Smooth muscle cell (in vitro differentiated cells): ENCODE measurements around the gene RGS16. TPM values are rescaled to one million over a fixed set of nuclear protein-coding genes. Genes with fewer than 3 reads are reported as not detected.

Experiments used
- DNase-seq: peaks from one replicate; lab custom pipeline; 2025; ENCODE audit not compliant: unreplicated experiment; lab: John Stamatoyannopoulos, UW
- H2AFZ ChIP-seq: fragments of 200-600 bp; sonication (generic); 2 replicates; pipeline ENCODE4 v1.6.0; 2016; ENCODE audit warnings: antibody characterized with exemption, low read depth, mild to moderate bottlenecking
- H3F3A ChIP-seq: fragments of 200-600 bp; sonication (generic); 2 replicates; pipeline ENCODE4 v1.6.0; 2017; ENCODE audit warnings: antibody characterized with exemption, low read depth
- H3K27ac ChIP-seq: fragments of 200-600 bp; sonication (generic); 2 replicates; pipeline ENCODE4 v1.5.1; 2016; ENCODE audit warnings: low read depth, mild to moderate bottlenecking
- H3K27me3 ChIP-seq: fragments of 200-600 bp; sonication (generic); 2 replicates; pipeline ENCODE4 v1.6.1; 2016; ENCODE audit warnings: low read depth, mild to moderate bottlenecking
- H3K36me3 ChIP-seq: fragments of 200-600 bp; sonication (generic); 2 replicates; pipeline ENCODE4 v1.5.1; 2016; ENCODE audit warnings: low read depth
- H3K4me1 ChIP-seq: fragments of 200-600 bp; sonication (generic); 2 replicates; pipeline ENCODE4 v1.5.1; 2016; ENCODE audit warnings: low read depth
- H3K4me2 ChIP-seq: fragments of 200-600 bp; sonication (generic); 2 replicates; pipeline ENCODE4 v1.6.0; 2016; ENCODE audit warnings: mild to moderate bottlenecking
- H3K4me3 ChIP-seq: fragments of 200-600 bp; sonication (generic); 2 replicates; pipeline ENCODE4 v1.5.1; 2016; ENCODE audit warnings: mild to moderate bottlenecking
- H3K79me2 ChIP-seq: fragments of 200-600 bp; sonication (generic); 2 replicates; pipeline ENCODE4 v1.6.0; 2016; ENCODE audit warnings: low read depth, mild to moderate bottlenecking
- H3K9ac ChIP-seq: fragments of 200-600 bp; sonication (generic); 2 replicates; pipeline ENCODE4 v1.6.0; 2016; ENCODE audit warnings: low read depth
- H3K9me3 ChIP-seq: fragments of 200-600 bp; sonication (generic); replicated peaks from 2 replicates; pipeline ENCODE4 v1.5.1; 2016; ENCODE audit warnings: low read depth
- H4K20me1 ChIP-seq: fragments of 200-600 bp; sonication (generic); 2 replicates; pipeline ENCODE4 v1.6.0; 2016; ENCODE audit warnings: low read depth
- CTCF ChIP-seq: fragments of 200-600 bp; sonication (generic); IDR thresholded peaks from 2 replicates; pipeline ENCODE4 v1.5.1; 2017; ENCODE audit warnings: borderline replicate concordance, mild to moderate bottlenecking, antibody characterized with exemption; ENCODE audit not compliant: insufficient read depth, poor library complexity, severe bottlenecking
- WGBS: methylation state at CpG from one replicate; pipeline ENCODE4 v1.1.7; 2016; ENCODE audit warnings: low lambda C conversion rate; 5-methylcytosine and 5-hydroxymethylcytosine counted together
- polyA plus RNA-seq: library from polyadenylated mRNA; unstranded; fragments of >200 nt; fragmentation: Nextera tagmentation; extraction: Ambion mirVana; gene quantifications from 2 replicates; pipeline ENCODE4 v1.2.1, GENCODE V29; 2016
- total RNA-seq: library from RNA; depleted of rRNA; stranded (reverse); fragments of >200 nt; gene quantifications from 2 replicates; pipeline ENCODE4 v1.2.3, GENCODE V29; 2014

Gene RGS16
- total and polyA plus RNA-seq, 2 experiments from 2014 or later = 2.9 to 9.9 TPM

- H3K4me1 ChIP-seq = no peaks in the 10 kb centered on the region
- H3F3A ChIP-seq = no peaks in the 10 kb centered on the region
- no peaks in the 10 kb centered on the region for H3K27me3 ChIP-seq
- H4K20me1 ChIP-seq = no peaks in the 10 kb centered on the region
- H3K9me3 ChIP-seq = no peaks in the 10 kb centered on the region
- H3K9ac ChIP-seq = no peak overlapping the region
- no peaks in the 10 kb centered on the region for H3K79me2 ChIP-seq
- H3K36me3 ChIP-seq = no peaks in the 10 kb centered on the region
- no peak overlapping the region for H3K4me3 ChIP-seq
- 81% methylated on average over 3 of the region's 3 CpGs for WGBS
- no peak overlapping the region for H3K27ac ChIP-seq
- no peak for DNase-seq
- H3K4me2 ChIP-seq = no peak overlapping the region
- TF ChIP-seq CTCF = no peak
- H2AFZ ChIP-seq = no peak overlapping the region
Measured at GRCh38 chr1:182651339-182651724, 47.1 kb upstream of the RGS16 start.

GRCh38 chr1:182650678-182651338 lies 46.6 kb upstream of the RGS16 start:
- Histone ChIP-seq H3K79me2 (no peaks in the 10 kb centered on the region), H4K20me1 (no peaks in the 10 kb centered on the region), H3K27ac (no peak overlapping the region), H3K4me1 (no peaks in the 10 kb centered on the region), H3K27me3 (no peaks in the 10 kb centered on the region), H3K4me3 (no peak overlapping the region), H3K36me3 (no peaks in the 10 kb centered on the region), H3K4me2 (no peak overlapping the region), H2AFZ (no peak overlapping the region), H3F3A (no peaks in the 10 kb centered on the region), H3K9ac (no peak overlapping the region), H3K9me3 (no peaks in the 10 kb centered on the region)
- no peak for TF ChIP-seq CTCF
- WGBS = 92% methylated on average over 6 of the region's 6 CpGs
- no peak for DNase-seq

GRCh38 chr1:182649041-182649440 lies 44.9 kb upstream of the RGS16 start:
- H3F3A ChIP-seq = no peaks in the 10 kb centered on the region
- TF ChIP-seq CTCF = no peak
- H3K4me2 ChIP-seq = no peak overlapping the region
- H3K4me1 ChIP-seq = no peaks in the 10 kb centered on the region
- no peak overlapping the region for H2AFZ ChIP-seq
- no peaks in the 10 kb centered on the region for H4K20me1 ChIP-seq
- no peaks in the 10 kb centered on the region for H3K79me2 ChIP-seq
- H3K4me3 ChIP-seq = no peak overlapping the region
- H3K9me3 ChIP-seq = no peaks in the 10 kb centered on the region
- DNase-seq = no peak
- no peaks in the 10 kb centered on the region for H3K27me3 ChIP-seq
- no peaks in the 10 kb centered on the region for H3K36me3 ChIP-seq
- no peak overlapping the region for H3K27ac ChIP-seq
- H3K9ac ChIP-seq = no peak overlapping the region
- 96% methylated on average over 7 of the region's 7 CpGs for WGBS

GRCh38 chr1:182646739-182647138 lies 42.5 kb upstream of the RGS16 start:
- no peaks in the 10 kb centered on the region for H4K20me1 ChIP-seq
- 98% methylated on average over 2 of the region's 2 CpGs for WGBS
- no peaks in the 10 kb centered on the region for H3K4me1 ChIP-seq
- H3K27me3 ChIP-seq = no peaks in the 10 kb centered on the region
- DNase-seq = no peak
- no peaks in the 10 kb centered on the region for H3K79me2 ChIP-seq
- H3K9ac ChIP-seq = no peak overlapping the region
- no peaks in the 10 kb centered on the region for H3F3A ChIP-seq
- no peak overlapping the region for H2AFZ ChIP-seq
- no peaks in the 10 kb centered on the region for H3K9me3 ChIP-seq
- H3K36me3 ChIP-seq = no peaks in the 10 kb centered on the region
- no peak overlapping the region for H3K4me2 ChIP-seq
- no peak overlapping the region for H3K4me3 ChIP-seq
- H3K27ac ChIP-seq = no peak overlapping the region
- TF ChIP-seq CTCF = no peak
